Lung (tissue), 4 donors: ENCODE results near the gene GPR37. TPM values are rescaled to one million over a fixed set of nuclear protein-coding genes. Genes with fewer than 3 reads are reported as not detected.

Experiments used
- polyA plus RNA-seq, 2 donors: library from polyadenylated mRNA; stranded (reverse); fragments of 200-250 nt; gene quantifications; one replicate each; pipeline ENCODE4 v1.2.1, GENCODE V29; 2013
- total RNA-seq, 2 donors: library from RNA; depleted of rRNA in 1 of 2; stranded (reverse); fragments of >200 nt in 1 of 2; gene quantifications; one replicate each; pipeline ENCODE4 v1.2.1, GENCODE V29; 2014 to 2021
- donor health status: Bipolar disorder and iron deficiency.
- donor health status: healthy.
- donor health status: DM: yes; HTN: yes; CAD: no.

GPR37 gene
- total and polyA plus RNA-seq, 4 donors = 0.08 to 2.8 (median 0.94) TPM

Other genes with a start within 250 kb of the GPR37 start
- 10 to 100 TPM; 15.0 to 93.7 TPM for gene POT1, start 164.0 kb upstream of the GPR37 start, total RNA-seq
- gene POT1, start 164.0 kb upstream of the GPR37 start, polyA plus RNA-seq = 1 to 10 TPM; 6.9 to 9.4 TPM